GM12864 (cell line): ENCODE results near the gene FMN2.

Experiments used
- DNase-seq: peaks from one replicate; pipeline ENCODE4 v3.0.0-alpha.2; 2011; ENCODE audit warnings: low read depth
- H3K4me3 ChIP-seq: 2 replicates; pipeline ENCODE4 v1.5.1; 2011; ENCODE audit warnings: mild to moderate bottlenecking, low read depth, low read length, control low read depth
- CTCF ChIP-seq: IDR thresholded peaks from 2 replicates; pipeline ENCODE4 v1.5.1; 2011; ENCODE audit warnings: low read depth, mild to moderate bottlenecking, moderate library complexity, low read length, control low read depth, inconsistent platforms; ENCODE audit errors: missing control alignments

FMN2 gene

GRCh38 chr1:240084749-240085148 is 6.9 kb upstream of the FMN2 start:
- DNase-seq: no peak
- no peak overlapping the region for H3K4me3 ChIP-seq
- no peak for TF ChIP-seq CTCF

GRCh38 chr1:240086726-240087125 is 5.0 kb upstream of the FMN2 start:
- no peak overlapping the region for H3K4me3 ChIP-seq
- DNase-seq: no peak
- TF ChIP-seq CTCF: no peak

- TF ChIP-seq CTCF: no peak
- H3K4me3 ChIP-seq: no peak overlapping the region
- no peak for DNase-seq
Measured at GRCh38 chr1:240090014-240090413, 1.7 kb upstream of the FMN2 start.

- no peak overlapping the region for H3K4me3 ChIP-seq
- DNase-seq: no peak
- no peak for TF ChIP-seq CTCF
Measured at GRCh38 chr1:240090957-240091600, 604 bp upstream of the FMN2 start.

- H3K4me3 ChIP-seq: no peak overlapping the region
- DNase-seq: no peak
- TF ChIP-seq CTCF: no peak
Measured at GRCh38 chr1:240092301-240093119, 827 bp downstream of the FMN2 start.

- DNase-seq: no peak
- no peak for TF ChIP-seq CTCF
- H3K4me3 ChIP-seq: no peak overlapping the region
Measured at GRCh38 chr1:240093120-240093961, 1.7 kb downstream of the FMN2 start.
